Lung (tissue), 12 donors: ENCODE results near the gene CD46. TPM values are rescaled to one million over a fixed set of nuclear protein-coding genes. Genes with fewer than 3 reads are reported as not detected.
A peak's percentile ranks its signal among the peaks of the same experiment; 100 is the strongest.

Experiments used
- ATAC-seq: fragments of 200-7000 bp; cut with Tn5 transposase; one replicate; pipeline ENCODE4 v1.9.1; 2020; ENCODE audit warnings: moderate number of reproducible peaks; ENCODE audit not compliant: insufficient read depth, low FRiP score
- DNase-seq, 3 donors: peaks; one replicate each; pipeline ENCODE4 v3.0.0-alpha.2; 2013 to 2017
- H3K27ac ChIP-seq, 2 donors: one replicate each; pipeline ENCODE4 v1.5.1; 2013; ENCODE audit warnings: mild to moderate bottlenecking in 2 of 2, moderate library complexity in 2 of 2, control low read depth in 1 of 2, inconsistent platforms in 1 of 2, low read depth in 1 of 2, low read length in 1 of 2
- H3K27me3 ChIP-seq, 3 donors: one replicate each; pipeline ENCODE4 v1.5.1; 2013; ENCODE audit warnings: low read length in 2 of 3; ENCODE audit not compliant: control insufficient read depth in 3 of 3, insufficient read depth in 3 of 3
- H3K36me3 ChIP-seq, 4 donors: one replicate each; pipeline ENCODE4 v1.5.1; 2013; ENCODE audit warnings: low read length in 4 of 4, mild to moderate bottlenecking in 1 of 4, moderate library complexity in 1 of 4; ENCODE audit not compliant: control insufficient read depth in 4 of 4, insufficient read depth in 4 of 4
- H3K4me1 ChIP-seq, 5 donors: one replicate each; pipeline ENCODE4 v1.5.1; 2013; ENCODE audit warnings: low read length in 5 of 5, mild to moderate bottlenecking in 2 of 5, moderate library complexity in 1 of 5; ENCODE audit not compliant: control insufficient read depth in 5 of 5, insufficient read depth in 5 of 5
- H3K4me3 ChIP-seq: one replicate; pipeline ENCODE4 v1.5.1; 2013; ENCODE audit warnings: mild to moderate bottlenecking, control low read depth, moderate library complexity
- H3K9ac ChIP-seq, 2 donors: one replicate each; pipeline ENCODE4 v1.5.1; 2013; ENCODE audit warnings: low read length in 2 of 2, control low read depth in 1 of 2; ENCODE audit not compliant: insufficient read depth in 1 of 2
- H3K9me3 ChIP-seq, 4 donors: one replicate each; pipeline ENCODE4 v1.5.1; 2013; ENCODE audit warnings: low read length in 3 of 4, mild to moderate bottlenecking in 1 of 4, moderate library complexity in 1 of 4; ENCODE audit not compliant: control insufficient read depth in 4 of 4, insufficient read depth in 3 of 4
- WGBS, 2 donors: extraction: QIAGEN DNeasy Blood & Tissue Kit; methylation state at CpG; one replicate each; pipeline ENCODE4 v1.1.7; 2013; 5-methylcytosine and 5-hydroxymethylcytosine counted together
- polyA plus RNA-seq, 2 donors: library from polyadenylated mRNA; stranded (reverse); fragments of 200-250 nt; gene quantifications; one replicate each; pipeline ENCODE4 v1.2.1, GENCODE V29; 2013
- total RNA-seq, 2 donors: library from RNA; depleted of rRNA in 1 of 2; stranded (reverse); fragments of >200 nt in 1 of 2; gene quantifications; one replicate each; pipeline ENCODE4 v1.2.1, GENCODE V29; 2014 to 2021
- TF ChIP-seq, protein P1 (sequence below): IDR thresholded peaks from 2 replicates; pipeline ENCODE4 v1.5.1; 2012; ENCODE audit warnings: mild to moderate bottlenecking; ENCODE audit errors: control extremely low read depth, extremely low read depth
- donor health status: control.
- donor health status: control.
- donor health status: Bipolar disorder and iron deficiency.
- donor health status: healthy.
- donor health status: DM: yes; HTN: yes; CAD: no.

Gene CD46
- total and polyA plus RNA-seq, 4 donors, result 157 to 420 (median 215) TPM

GRCh38 chr1:207813512-207813881 is 61.6 kb downstream of the CD46 start:
- no peak for ATAC-seq
- TF ChIP-seq, protein P1, sequence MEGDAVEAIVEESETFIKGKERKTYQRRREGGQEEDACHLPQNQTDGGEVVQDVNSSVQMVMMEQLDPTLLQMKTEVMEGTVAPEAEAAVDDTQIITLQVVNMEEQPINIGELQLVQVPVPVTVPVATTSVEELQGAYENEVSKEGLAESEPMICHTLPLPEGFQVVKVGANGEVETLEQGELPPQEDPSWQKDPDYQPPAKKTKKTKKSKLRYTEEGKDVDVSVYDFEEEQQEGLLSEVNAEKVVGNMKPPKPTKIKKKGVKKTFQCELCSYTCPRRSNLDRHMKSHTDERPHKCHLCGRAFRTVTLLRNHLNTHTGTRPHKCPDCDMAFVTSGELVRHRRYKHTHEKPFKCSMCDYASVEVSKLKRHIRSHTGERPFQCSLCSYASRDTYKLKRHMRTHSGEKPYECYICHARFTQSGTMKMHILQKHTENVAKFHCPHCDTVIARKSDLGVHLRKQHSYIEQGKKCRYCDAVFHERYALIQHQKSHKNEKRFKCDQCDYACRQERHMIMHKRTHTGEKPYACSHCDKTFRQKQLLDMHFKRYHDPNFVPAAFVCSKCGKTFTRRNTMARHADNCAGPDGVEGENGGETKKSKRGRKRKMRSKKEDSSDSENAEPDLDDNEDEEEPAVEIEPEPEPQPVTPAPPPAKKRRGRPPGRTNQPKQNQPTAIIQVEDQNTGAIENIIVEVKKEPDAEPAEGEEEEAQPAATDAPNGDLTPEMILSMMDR, result no peak
- DNase-seq, result no peak
- Histone ChIP-seq H3K4me3 (no peak overlapping the region), H3K9me3 (no peaks in the 10 kb centered on the region), H3K9ac (no peak overlapping the region), H3K4me1 (peaks cover 0 to 61% (median 8%) of the 10 kb centered on the region in 5 donors), H3K36me3 (peaks cover 0 to 61% (median 9%) of the 10 kb centered on the region in 4 donors), H3K27me3 (no peaks in the 10 kb centered on the region), H3K27ac (peak overlapping the region; percentile 61 to 73)
- WGBS, 2 donors, result 68 to 84% methylated on average over 3 of the region's 3 CpGs

GRCh38 chr1:207813946-207814345 is 62.1 kb downstream of the CD46 start:
- Histone ChIP-seq H3K36me3 (peaks cover 0 to 62% (median 9%) of the 10 kb centered on the region in 4 donors), H3K27ac (peak overlapping the region; percentile 45 to 73), H3K4me1 (peaks cover 0 to 60% (median 4%) of the 10 kb centered on the region in 5 donors), H3K4me3 (no peak overlapping the region), H3K9ac (no peak overlapping the region), H3K27me3 (no peaks in the 10 kb centered on the region), H3K9me3 (no peaks in the 10 kb centered on the region)
- TF ChIP-seq, protein P1, result no peak
- DNase-seq, result no peak
- 62 to 87% methylated on average over 3 of the region's 3 CpGs for WGBS, 2 donors
- no peak for ATAC-seq

GRCh38 chr1:207814469-207814868 is 62.6 kb downstream of the CD46 start:
- Histone ChIP-seq H3K27ac (peak overlapping the region; percentile 54 to 73), H3K4me3 (no peak overlapping the region), H3K4me1 (peaks cover 0 to 60% (median 4%) of the 10 kb centered on the region in 5 donors), H3K9me3 (no peaks in the 10 kb centered on the region), H3K27me3 (no peaks in the 10 kb centered on the region), H3K36me3 (peaks cover 0 to 57% (median 9%) of the 10 kb centered on the region in 4 donors), H3K9ac (no peak overlapping the region)
- TF ChIP-seq, protein P1, result no peak
- no peak for ATAC-seq
- no peak for DNase-seq
- WGBS, 2 donors, result 76 to 90% methylated on average over 4 of the region's 4 CpGs

DNA sequence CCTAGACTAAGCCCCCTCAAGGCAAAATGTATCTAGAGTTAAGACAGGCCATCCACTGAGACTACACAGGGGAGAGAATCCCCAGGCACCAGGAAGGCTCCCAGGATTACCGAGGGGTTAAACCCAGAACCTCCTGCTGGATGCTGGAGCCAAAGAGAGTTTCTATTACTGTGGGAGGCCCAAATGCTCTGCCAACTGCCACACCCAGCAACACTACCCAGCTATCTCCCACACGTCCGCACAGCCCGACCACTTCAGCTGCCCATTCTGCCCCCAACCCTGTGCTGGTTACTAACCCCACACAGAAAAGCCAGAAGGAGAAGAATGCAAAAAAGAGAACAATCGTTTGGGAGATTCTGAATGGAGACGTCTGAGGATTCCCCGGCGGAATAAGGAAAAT is 63.6 kb downstream of the CD46 start:
- TF ChIP-seq, protein P1, result no peak
- no peak for ATAC-seq
- no peak for DNase-seq
- H3K4me3 ChIP-seq, result no peak overlapping the region
- H3K9me3 ChIP-seq, result no peaks in the 10 kb centered on the region
- 64 to 80% methylated on average over 8 of the region's 8 CpGs for WGBS, 2 donors
- H3K27ac ChIP-seq, result peak overlapping the region; percentile 17 to 73
- peaks cover 0 to 56% (median 4%) of the 10 kb centered on the region in 5 donors for H3K4me1 ChIP-seq
- H3K9ac ChIP-seq, result no peak overlapping the region
- H3K36me3 ChIP-seq, result peaks cover 0 to 56% (median 9%) of the 10 kb centered on the region in 4 donors
- no peaks in the 10 kb centered on the region for H3K27me3 ChIP-seq
